ENCODE results near the gene ATG9A.

The ATG9A gene

DNA sequence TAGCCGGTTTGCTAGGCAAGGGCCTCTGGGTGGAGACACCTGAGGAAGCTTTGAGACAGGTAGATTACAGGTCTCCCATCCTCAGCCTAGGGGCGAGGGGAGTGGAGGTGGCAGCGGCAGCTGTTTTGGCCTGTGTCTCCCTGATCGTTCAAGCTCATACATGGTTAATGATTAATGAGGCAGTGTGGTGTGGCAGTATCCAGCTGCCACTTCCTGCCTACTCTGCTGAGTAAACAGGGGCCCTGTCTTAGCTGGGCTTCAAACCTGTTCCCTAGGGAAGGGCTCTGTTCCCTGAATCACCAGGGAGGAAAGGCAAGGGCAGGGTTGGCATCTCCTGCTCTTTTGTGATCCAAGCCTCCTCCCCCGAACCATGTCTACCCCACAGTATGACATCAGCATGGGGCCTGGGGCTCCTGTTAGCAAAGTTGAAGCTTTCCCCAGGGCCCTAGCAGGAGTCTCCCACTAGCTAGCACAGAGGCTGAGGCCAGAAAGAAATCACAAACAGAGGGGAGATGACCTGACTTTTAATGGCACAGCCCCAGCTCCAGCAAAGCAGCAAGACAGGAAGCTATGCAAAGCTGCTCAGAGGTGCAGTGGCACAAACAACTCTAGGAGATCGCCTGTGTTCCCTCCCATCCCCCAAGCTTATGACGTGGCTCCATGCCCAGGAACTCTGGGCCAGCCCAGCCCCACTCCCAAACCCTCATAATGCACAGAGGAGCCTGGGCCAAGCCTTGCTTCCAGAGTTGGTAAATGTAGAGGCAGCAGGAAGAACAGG, 20.0 kb upstream of the ATG9A start:
- H3K4me3 ChIP-seq (ENCODE audit: low read length) = no peak overlapping the region
- H3K36me3 ChIP-seq (ENCODE audit: insufficient read depth, low read length) = peaks cover 19% of the 10 kb centered on the region
- H3K4me1 ChIP-seq (ENCODE audit: insufficient read depth, low read length) = peaks cover 37% of the 10 kb centered on the region
- H3K9me3 ChIP-seq (ENCODE audit: low read length) = no peaks in the 10 kb centered on the region
- H3K27me3 ChIP-seq (ENCODE audit: insufficient read depth, low read length) = peaks cover 34% of the 10 kb centered on the region
- H2AFZ ChIP-seq (ENCODE audit: low read depth, low read length) = no peak overlapping the region

DNA sequence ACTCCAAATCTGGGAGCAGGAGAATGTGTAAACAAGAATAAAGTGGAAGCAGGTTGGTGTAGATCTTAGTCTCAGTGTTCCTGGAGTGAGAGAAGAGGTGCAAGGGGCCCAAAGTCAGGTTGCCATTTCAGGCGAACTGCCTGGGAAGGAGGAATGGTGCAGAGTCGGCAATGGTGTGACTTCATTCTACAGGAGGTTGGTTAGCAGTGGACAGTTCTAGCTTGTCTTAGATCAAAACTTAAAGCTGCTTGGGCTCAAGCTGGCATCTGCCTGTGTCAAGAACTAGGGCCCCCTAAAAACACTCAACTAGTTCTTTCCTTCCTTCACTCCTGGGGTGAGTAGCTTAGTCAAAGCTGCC, 19.4 kb upstream of the ATG9A start:
- no peak overlapping the region for H3K4me3 ChIP-seq (ENCODE audit: low read length)
- peaks cover 19% of the 10 kb centered on the region for H3K36me3 ChIP-seq (ENCODE audit: insufficient read depth, low read length)
- no peaks in the 10 kb centered on the region for H3K9me3 ChIP-seq (ENCODE audit: low read length)
- H3K4me1 ChIP-seq (ENCODE audit: insufficient read depth, low read length) = peaks cover 31% of the 10 kb centered on the region
- H3K27me3 ChIP-seq (ENCODE audit: insufficient read depth, low read length) = peaks cover 28% of the 10 kb centered on the region
- no peak overlapping the region for H2AFZ ChIP-seq (ENCODE audit: low read depth, low read length)

DNA sequence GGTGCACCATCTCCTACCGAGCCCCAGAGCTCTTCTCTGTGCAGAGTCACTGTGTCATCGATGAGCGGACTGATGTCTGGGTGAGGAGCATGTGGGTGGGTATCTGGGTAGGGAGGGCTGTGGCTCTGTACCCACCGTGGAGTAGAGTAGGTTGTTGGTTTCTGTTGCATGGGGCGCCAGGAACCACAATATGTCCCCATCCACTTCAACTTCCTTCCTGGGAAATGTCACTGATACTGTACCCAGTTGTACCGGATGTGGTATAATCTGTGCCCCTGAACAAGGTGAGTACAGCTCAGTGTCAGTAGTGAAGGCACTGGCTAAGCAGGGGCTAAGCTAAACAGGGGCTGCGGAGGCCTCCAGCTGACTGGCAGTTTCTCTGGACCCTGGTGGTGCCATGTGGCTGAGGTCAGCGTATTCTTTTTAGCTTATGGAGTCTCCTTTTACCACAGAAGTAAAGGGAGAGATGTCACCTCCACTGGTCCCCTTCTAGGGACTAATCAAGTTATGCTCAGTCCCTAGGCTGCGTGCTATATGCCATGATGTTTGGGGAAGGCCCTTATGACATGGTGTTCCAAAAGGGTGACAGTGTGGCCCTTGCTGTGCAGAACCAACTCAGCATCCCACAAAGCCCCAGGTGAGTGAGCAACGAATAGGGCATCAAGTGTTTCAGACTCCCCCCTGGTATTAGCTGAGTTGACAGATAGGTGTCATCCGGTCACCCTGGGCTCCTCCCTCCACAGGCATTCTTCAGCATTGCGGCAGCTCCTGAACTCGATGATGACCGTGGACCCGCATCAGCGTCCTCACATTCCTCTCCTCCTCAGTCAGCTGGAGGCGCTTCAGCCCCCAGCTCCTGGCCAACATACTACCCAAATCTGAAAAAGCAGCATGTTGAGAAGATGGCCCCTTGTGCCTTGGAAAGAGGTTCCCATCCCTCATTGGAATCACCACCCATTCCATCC, 18.5 kb upstream of the ATG9A start:
- Histone ChIP-seq H3K27me3 (ENCODE audit: insufficient read depth, low read length) (peaks cover 20% of the 10 kb centered on the region), H3K36me3 (ENCODE audit: insufficient read depth, low read length) (peaks cover 19% of the 10 kb centered on the region), H3K9me3 (ENCODE audit: low read length) (no peaks in the 10 kb centered on the region), H3K4me1 (ENCODE audit: insufficient read depth, low read length) (peaks cover 23% of the 10 kb centered on the region), H3K4me3 (ENCODE audit: low read length) (no peak overlapping the region), H2AFZ (ENCODE audit: low read depth, low read length) (no peak overlapping the region)

DNA sequence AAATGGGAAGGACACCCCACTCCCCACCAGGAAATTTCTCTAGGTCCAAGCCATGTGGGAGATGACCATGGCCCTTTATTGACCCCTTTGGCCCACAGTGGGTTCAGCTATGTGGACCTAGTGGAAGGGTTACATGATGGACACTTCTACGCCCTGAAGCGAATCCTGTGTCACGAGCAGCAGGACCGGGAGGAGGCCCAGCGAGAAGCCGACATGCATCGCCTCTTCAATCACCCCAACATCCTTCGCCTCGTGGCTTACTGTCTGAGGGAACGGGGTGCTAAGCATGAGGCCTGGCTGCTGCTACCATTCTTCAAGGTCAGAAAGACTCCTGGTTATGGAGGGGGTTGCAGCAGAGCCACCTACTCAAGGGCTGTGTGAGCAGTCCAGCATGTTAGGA, 17.1 kb upstream of the ATG9A start:
- H3K4me3 ChIP-seq (ENCODE audit: low read length) = peak overlapping the region; percentile 71

DNA sequence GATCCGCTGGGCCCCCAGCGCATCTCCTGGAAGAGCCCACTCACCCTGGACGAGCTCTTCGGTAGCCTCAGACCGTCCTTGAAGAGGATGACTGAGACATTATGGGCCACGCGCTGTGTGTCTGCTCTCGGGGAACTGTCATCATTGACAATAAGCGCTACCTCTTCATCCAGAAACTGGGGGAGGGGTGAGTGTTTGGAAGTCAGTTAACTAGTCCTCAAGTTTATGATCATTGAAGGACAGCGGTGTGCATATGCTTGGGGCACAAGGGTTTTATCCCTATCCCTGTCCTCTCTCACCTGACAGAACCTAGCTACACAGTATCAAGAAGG, 16.4 kb upstream of the ATG9A start:
- Histone ChIP-seq H3K4me3 (ENCODE audit: low read length) (peak overlapping the region; percentile 71), H3K4me1 (ENCODE audit: insufficient read depth, low read length) (peaks cover 18% of the 10 kb centered on the region), H3K36me3 (ENCODE audit: insufficient read depth, low read length) (peaks cover 19% of the 10 kb centered on the region), H3K27me3 (ENCODE audit: insufficient read depth, low read length) (no peaks in the 10 kb centered on the region), H2AFZ (ENCODE audit: low read depth, low read length) (no peak overlapping the region), H3K9me3 (ENCODE audit: low read length) (no peaks in the 10 kb centered on the region)

More for the DNA sequence above, 17.1 kb upstream of the ATG9A start:
- H2AFZ ChIP-seq (ENCODE audit: low read depth, low read length) = no peak overlapping the region
- H3K36me3 ChIP-seq (ENCODE audit: insufficient read depth, low read length) = peaks cover 19% of the 10 kb centered on the region
- H3K9me3 ChIP-seq (ENCODE audit: low read length) = no peaks in the 10 kb centered on the region
- H3K27me3 ChIP-seq (ENCODE audit: insufficient read depth, low read length) = peaks cover 6% of the 10 kb centered on the region
- peaks cover 18% of the 10 kb centered on the region for H3K4me1 ChIP-seq (ENCODE audit: insufficient read depth, low read length)

DNA sequence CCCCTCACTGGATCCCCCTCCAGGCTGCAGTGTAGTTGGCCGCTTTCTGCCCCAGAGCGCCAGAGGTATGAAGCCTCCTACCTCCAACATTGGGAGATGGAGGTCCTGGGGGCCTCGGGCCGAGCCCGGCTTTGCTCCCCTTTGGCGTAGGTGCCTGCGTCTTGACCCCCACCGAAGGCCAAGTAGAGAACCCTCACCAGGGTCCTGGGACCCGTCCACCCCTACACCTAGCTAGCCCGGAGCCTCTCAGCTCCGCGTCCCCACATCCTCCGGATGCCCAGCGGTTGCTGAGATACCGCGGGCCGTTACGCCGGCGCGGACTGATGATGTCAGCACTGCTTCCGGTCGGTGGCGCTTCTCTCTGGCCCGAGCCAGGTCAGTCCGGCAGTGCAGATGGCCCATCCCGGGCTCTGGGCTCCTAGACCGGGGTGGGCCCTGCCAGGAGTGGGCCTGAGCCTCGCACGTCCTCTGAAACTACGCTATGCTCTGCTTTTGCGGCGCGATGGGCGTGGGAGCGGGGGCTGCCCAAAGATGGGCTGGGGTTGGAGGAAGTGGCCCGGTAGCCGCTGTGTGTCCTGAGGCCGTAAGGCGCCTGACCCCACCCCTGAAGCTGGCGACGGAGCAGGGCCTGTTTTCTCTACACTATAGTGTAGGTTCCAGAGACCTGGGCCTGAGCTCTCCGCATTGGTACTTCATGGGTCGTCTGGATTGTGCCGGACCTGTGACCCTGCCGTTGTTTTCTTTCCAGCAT, 15.9 kb upstream of the ATG9A start, which contains the start of the genes GLB1L and STK16:
Gene GLB1L, minus strand, starts transcription at position 297 of the 751 bp plus-strand sequence. CDS start 1,871 bp downstream, outside the sequence.
Gene STK16, plus strand, starts transcription at position 332 of the 751 bp plus-strand sequence. CDS start 521 bp downstream, outside the sequence.
- Histone ChIP-seq H3K27me3 (ENCODE audit: insufficient read depth, low read length) (no peaks in the 10 kb centered on the region), H3K4me3 (ENCODE audit: low read length) (peak within 1 kb of the TSS; percentile 71)

DNA sequence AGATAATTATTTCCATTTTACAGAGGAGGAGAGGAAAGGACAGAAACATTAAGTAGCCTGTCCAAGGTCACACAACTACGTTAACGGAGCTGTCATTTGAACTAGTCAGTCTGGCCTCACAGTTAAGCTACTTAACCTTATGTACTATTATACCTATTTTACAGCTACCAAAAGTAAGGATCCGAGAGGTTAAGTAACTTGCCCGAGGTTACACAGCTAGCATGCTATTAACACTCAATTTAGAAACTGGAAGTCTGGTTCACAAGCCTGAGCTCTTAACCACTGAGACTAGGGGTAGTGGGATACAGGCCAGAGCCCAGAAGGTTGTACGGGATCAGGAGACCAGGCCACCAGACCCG, 15.3 kb upstream of the ATG9A start:
- Histone ChIP-seq H3K9me3 (ENCODE audit: low read length) (no peaks in the 10 kb centered on the region), H3K4me3 (ENCODE audit: low read length) (peak overlapping the region; percentile 71), H3K4me1 (ENCODE audit: insufficient read depth, low read length) (peaks cover 18% of the 10 kb centered on the region), H3K36me3 (ENCODE audit: insufficient read depth, low read length) (peaks cover 19% of the 10 kb centered on the region), H3K27me3 (ENCODE audit: insufficient read depth, low read length) (no peaks in the 10 kb centered on the region), H2AFZ (ENCODE audit: low read depth, low read length) (peak overlapping the region; percentile 23)

More for the DNA sequence above, 15.9 kb upstream of the ATG9A start, which contains the start of the genes GLB1L and STK16:
- Histone ChIP-seq H3K4me1 (ENCODE audit: insufficient read depth, low read length) (peaks cover 18% of the 10 kb centered on the region), H3K36me3 (ENCODE audit: insufficient read depth, low read length) (peaks cover 19% of the 10 kb centered on the region), H2AFZ (ENCODE audit: low read depth, low read length) (peak within 1 kb of the TSS; percentile 23), H3K9me3 (ENCODE audit: low read length) (no peaks in the 10 kb centered on the region)

DNA sequence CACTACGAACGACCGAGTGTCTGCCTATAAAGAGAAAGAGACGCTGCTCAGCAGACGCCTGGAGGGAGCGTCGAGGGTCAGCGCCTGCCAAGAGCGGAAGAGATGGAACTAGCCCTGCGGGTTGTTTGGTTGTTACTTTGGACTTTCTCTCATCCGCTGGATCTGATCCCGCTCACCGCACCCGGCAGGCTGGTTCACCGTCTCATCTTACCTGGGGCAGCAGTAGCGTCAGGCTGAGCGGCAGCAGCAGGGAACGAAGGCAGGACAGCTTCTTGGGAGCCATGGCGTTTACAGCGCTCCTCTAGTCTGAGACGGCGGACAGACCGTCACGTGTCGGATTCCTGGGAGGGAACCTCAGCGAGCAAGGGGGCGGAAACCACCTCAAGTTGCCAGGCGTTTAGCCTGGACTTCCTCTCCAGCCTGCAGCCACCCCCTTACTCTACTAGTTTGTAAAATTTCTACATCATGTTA, 13.9 kb upstream of the ATG9A start:
- Histone ChIP-seq H3K4me1 (ENCODE audit: insufficient read depth, low read length) (peaks cover 18% of the 10 kb centered on the region), H2AFZ (ENCODE audit: low read depth, low read length) (no peak overlapping the region), H3K4me3 (ENCODE audit: low read length) (no peak overlapping the region), H3K36me3 (ENCODE audit: insufficient read depth, low read length) (peaks cover 25% of the 10 kb centered on the region), H3K27me3 (ENCODE audit: insufficient read depth, low read length) (no peaks in the 10 kb centered on the region), H3K9me3 (ENCODE audit: low read length) (no peaks in the 10 kb centered on the region)

DNA sequence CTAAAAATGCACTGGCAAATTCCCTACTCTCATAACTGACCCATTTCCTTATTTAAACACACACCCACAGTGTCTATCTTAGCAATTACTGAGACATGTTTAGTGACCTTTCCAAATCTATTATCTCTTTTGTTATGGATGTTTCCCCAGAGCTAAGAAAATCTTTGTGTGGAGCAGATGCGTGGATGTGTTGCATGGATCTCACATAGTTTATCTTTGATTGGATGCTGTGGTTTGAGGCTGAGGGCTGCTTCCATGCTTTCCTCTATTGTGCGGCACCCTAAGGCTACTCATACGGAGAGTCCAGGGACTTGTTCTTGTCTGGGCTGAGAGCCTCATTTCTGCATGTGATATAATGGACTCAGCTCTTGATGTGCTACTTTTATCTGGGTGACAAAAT, 4.9 kb upstream of the ATG9A start:
- Histone ChIP-seq H3K4me3 (ENCODE audit: low read length) (no peak overlapping the region), H2AFZ (ENCODE audit: low read depth, low read length) (no peak overlapping the region), H3K9me3 (ENCODE audit: low read length) (no peaks in the 10 kb centered on the region), H3K36me3 (ENCODE audit: insufficient read depth, low read length) (peaks cover 58% of the 10 kb centered on the region), H3K27me3 (ENCODE audit: insufficient read depth, low read length) (no peaks in the 10 kb centered on the region), H3K4me1 (ENCODE audit: insufficient read depth, low read length) (peaks cover 7% of the 10 kb centered on the region)

DNA sequence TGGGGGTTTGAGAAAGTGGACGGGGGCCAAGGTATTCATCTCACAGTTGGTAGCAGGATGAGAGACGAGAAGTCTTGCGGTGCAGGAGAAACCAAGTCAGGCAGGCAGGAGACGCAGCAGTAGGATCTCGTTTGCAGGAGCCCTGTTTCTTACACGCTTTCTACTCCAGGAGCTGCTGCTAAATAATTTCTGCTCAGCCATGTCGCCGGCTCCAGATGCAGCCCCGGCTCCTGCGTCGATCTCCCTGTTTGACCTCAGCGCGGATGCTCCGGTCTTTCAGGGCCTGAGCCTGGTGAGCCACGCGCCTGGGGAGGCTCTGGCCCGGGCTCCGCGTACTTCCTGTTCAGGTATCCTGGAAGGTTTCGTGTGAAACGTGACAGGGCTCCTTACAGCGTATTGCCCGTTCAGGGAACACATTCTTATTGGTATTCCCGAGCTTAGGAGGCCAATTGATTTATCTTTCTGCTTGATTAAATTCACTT, 664 bp upstream of the ATG9A start:
- Histone ChIP-seq H3K4me3 (ENCODE audit: low read length) (peak overlapping the region; percentile 60), H3K9me3 (ENCODE audit: low read length) (no peaks in the 10 kb centered on the region), H3K4me1 (ENCODE audit: insufficient read depth, low read length) (peaks cover 18% of the 10 kb centered on the region), H2AFZ (ENCODE audit: low read depth, low read length) (peak overlapping the region; percentile 30), H3K27me3 (ENCODE audit: insufficient read depth, low read length) (no peaks in the 10 kb centered on the region), H3K36me3 (ENCODE audit: insufficient read depth, low read length) (peaks cover 34% of the 10 kb centered on the region)

DNA sequence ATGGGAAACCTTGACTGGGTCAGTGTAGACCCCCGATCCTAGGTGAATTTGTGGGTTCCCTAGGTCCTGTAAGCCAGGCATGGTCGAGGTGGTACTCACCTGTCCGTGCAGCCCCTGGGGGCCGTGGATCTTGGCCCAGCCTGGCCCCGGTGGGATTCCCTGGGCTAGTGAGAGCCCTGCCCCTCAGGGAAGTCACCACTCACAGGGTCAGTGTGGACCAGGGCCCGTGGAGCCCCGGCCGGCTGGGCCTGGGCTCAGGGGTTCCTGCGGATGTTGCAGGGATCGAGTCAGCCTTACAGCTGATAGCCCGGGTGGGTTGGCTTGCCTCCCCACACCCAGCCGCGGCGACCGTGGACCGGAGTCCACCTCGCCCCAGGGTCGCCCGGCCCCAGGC, 528 bp downstream of the ATG9A start:
- peaks cover 35% of the 10 kb centered on the region for H3K36me3 ChIP-seq (ENCODE audit: insufficient read depth, low read length)
- H3K9me3 ChIP-seq (ENCODE audit: low read length) = no peaks in the 10 kb centered on the region
- H3K27me3 ChIP-seq (ENCODE audit: insufficient read depth, low read length) = no peaks in the 10 kb centered on the region
- H2AFZ ChIP-seq (ENCODE audit: low read depth, low read length) = peak overlapping the region; percentile 57
- H3K4me1 ChIP-seq (ENCODE audit: insufficient read depth, low read length) = peaks cover 18% of the 10 kb centered on the region
- peak overlapping the region; percentile 60 for H3K4me3 ChIP-seq (ENCODE audit: low read length)

DNA sequence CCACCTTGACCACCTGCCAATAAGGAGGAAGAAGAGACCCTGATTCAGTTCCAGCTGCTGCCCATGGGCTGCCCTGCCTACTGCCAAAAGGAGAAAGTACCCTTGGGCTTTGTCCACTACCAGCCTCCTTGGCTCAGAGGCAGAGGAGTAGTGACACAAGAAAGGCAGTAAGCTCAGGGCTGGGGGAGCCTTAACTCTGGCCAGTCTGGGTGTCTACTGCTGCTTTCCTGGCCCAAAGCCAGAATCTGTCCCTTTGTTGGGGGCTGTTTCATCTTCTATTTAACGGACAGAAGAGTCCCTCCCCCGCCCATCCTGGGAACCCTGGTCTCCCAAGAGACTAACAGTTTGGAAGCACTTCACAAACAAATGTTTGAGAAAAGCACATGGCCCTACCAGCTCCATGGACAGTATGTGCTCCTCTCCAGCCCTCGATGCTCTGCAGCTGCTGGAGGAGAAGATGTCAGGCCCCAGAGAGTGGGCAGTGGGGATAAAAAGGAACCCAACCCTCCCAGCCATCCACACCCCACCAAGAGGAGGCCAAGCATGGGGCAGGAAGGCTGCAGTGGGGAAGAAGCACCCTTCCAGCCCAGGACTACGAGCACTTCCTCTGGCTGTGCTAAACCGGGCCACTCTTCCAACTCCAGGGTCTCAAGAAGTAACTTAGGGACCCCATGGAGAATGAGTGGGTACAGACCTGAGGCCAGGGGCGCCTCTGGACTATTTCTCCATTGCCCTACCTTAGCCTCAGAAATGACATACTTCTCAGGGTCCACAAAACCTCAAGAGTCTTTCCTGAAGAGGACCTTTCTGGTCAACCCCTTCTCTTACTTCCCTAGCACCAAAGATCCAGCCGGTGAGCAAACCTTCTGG, 1.2 kb downstream of the ATG9A start:
- Histone ChIP-seq H3K4me3 (ENCODE audit: low read length) (peak overlapping the region; percentile 60), H3K4me1 (ENCODE audit: insufficient read depth, low read length) (peaks cover 18% of the 10 kb centered on the region), H3K27me3 (ENCODE audit: insufficient read depth, low read length) (no peaks in the 10 kb centered on the region), H3K36me3 (ENCODE audit: insufficient read depth, low read length) (peaks cover 35% of the 10 kb centered on the region), H2AFZ (ENCODE audit: low read depth, low read length) (no peak overlapping the region), H3K9me3 (ENCODE audit: low read length) (no peaks in the 10 kb centered on the region)
